Fibroblast of gingiva (primary cell): ENCODE measurements around the gene MFAP3.
"Not testable (repeated sequence)": the region's sequence is repeated elsewhere in the genome, so short reads cannot be mapped to it uniquely, and the experiment has no call there.

ENCODE experiments used
- DNase-seq: peaks from one replicate; pipeline ENCODE4 v3.0.0-alpha.2; 2011; ENCODE audit warnings: low read depth

The MFAP3 gene

DNA sequence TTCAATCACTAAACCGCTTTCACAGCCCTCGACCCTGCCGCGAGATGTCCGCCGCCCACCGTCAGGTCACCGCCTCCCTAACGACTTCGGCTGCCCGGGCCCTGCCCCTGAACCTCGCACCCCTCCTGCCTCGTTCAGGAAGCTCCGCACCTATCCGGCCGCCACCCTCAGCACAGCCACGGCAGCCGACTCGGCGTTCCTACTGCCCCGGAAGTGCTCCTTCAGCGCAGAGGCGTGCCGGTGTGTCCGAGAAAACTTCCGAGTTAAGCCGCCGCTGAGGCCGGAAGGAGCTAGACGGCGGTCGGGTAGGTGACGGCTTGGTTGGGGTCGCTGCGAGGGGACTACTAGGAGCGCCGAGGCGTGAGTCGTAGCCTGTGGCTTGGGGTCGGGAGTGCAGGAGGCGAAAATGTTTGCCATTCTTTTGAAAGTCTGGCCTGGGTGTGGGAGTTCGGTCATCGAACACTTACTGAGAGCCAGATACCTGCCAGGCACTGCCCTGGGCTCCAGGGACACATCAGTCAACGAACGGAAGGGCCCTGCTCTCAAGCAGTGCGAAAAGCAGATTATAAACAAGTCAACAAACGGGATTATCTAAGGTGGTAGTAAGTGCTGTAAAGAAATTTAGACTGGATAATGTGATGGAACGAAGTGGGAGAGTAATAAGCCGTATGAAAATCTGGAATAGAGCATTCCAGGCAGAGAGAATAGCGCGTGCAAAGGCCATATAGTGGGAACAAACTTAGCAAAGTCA, at the start of gene MFAP3, which contains the start of gene FAM114A2:
MFAP3 (plus strand) TSS at position 261 of the 751 bp plus-strand sequence. CDS start 10,756 bp downstream, outside the sequence.
FAM114A2 (minus strand) TSS at position 204 of the 751 bp plus-strand sequence. CDS start 3,957 bp downstream, outside the sequence.
- DNase-seq: peak; percentile 79

GRCh38 chr5:153991168-153991567, 47.6 kb upstream of the MFAP3 start:
- no peak for DNase-seq

DNA sequence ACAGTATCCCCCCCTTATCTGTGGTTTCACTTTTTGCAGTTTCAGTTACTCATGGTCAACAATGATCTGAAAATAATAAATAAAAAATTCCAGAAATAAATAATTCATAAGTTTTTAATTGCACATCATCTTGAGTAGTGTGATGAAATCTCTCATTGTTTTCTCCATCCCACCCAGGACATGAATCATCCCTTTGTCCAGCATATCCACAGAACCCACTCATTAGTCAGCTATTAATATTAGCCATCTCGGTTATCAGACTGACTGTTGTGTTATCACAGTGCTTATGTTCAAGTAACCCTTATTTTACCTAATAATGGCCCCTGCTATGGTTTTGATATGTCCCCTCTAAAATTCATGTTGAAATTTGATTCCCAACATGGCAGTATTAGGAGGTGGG, 40.8 kb upstream of the MFAP3 start:
- no peak for DNase-seq

DNA sequence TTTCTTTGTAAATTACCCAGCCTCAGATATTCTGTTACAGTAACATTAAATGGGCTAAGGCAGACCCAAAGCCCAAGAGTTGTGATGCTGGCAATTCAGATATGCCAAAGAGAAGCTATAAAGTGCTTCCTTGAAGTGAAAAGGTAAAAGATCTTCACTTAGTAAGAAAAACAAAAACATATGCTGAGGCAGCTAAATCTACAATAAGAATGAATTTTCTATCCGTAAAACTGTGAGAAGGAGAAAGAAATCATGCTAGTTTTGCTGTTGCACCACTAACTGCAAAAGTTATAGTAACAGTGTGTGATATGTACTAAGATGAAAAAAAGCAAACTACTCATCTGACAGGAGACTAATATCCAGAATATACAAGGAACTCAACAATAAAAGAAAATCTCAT, 40.0 kb upstream of the MFAP3 start:
- DNase-seq: no peak

- DNase-seq: no peak
Measured at GRCh38 chr5:153999995-154000394, 38.8 kb upstream of the MFAP3 start.

DNA sequence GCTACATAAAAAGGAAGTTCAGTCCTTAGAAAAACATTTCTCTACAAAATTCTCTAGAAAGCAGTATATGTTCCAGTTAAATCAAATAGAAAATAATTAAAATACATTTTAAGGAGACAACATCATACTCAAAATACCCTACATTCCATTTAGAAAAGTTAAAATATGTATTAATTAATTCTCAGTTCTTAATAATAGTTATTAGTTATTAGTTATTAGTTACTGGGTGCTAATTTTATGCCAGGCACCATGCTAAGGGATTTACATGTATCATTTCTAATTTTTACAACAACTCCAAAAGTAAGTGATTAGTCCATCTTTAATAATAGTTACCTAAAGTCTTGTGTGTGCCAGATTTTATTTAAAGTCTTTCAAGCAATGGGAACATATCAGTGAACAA, 38.1 kb upstream of the MFAP3 start:
- no peak for DNase-seq

DNA sequence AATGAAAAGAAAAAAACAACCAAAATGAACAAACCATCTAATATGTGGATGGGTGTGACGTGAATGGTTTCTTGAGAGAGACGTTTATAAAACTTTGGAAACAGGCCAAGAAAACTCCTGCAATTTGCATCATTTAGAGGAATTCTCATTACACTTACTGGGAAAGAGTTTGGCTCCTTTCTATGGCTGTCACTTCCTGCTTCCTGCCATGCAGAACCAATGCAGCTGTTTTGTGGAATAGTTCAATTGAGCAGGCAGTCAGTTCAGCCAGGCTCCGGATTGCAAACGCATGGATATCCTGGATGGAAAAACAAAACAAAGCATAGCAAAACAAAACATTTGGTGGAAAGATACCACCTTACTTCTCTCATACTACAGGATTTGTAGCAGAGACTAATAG, 36.7 kb upstream of the MFAP3 start:
- DNase-seq: peak; percentile 31

DNA sequence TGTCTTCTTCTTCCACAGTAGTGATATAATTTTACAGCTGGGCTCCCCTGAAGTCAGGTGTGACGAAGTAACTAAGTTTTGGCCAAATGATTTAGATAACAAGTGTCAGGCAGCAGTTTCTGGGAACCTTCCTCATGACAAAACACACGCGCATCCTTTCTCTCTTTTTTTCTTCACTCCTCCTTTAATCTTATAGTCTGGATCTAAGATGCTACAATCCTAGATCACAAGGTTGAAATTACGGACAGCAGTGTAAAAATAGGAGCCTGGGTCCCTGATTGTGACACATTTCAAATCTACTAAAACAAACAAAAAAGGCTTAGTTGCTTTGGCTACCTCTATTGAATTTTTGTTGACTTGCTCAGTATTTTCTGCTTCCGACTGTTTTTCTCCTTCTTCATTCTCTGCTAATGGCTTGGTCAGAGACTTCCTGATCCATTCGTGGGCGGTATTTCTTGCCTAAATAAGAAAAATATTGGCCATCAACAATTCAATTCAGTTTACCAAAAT, 36.2 kb upstream of the MFAP3 start:
- DNase-seq: no peak

DNA sequence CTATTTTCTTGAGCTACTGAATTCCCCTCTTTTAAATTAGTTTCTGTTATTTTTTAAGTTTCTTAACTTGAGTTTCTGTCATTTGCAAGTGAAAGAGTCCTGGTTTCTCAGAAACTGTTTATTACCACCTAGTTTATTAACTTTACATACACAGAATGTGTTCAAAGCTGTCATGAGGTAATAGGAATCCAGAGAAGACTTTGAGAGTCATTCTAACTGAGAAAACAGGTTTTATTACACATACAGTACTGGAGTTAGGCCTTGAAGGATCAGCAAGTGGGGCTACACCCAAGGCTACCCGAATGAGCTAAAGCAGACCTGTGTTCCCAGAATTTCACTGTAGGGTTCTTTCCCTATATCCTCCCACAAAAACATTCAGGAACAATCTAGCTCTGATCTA, 33.1 kb upstream of the MFAP3 start:
- DNase-seq: no peak

DNA sequence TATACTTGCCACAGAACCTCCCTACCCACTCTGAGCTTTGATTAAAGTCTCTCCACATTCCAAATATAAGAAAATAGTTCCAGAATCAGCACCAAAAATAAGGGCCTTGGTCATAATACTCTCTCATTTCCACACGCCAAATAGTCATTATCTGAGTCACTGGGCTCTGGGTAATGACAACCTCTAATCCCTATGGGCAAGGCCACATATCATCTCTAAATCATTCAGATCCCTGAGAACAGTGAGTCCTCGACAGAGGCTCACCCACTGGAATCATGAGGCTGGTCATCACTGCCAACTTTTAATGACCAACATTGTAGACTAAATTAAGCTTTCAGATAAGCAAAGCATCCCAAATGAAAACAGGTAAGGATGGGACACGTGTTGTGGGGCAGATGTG, 28.1 kb upstream of the MFAP3 start:
- DNase-seq: no peak

GRCh38 chr5:154015071-154015693, 23.6 kb upstream of the MFAP3 start:
- no peak for DNase-seq

DNA sequence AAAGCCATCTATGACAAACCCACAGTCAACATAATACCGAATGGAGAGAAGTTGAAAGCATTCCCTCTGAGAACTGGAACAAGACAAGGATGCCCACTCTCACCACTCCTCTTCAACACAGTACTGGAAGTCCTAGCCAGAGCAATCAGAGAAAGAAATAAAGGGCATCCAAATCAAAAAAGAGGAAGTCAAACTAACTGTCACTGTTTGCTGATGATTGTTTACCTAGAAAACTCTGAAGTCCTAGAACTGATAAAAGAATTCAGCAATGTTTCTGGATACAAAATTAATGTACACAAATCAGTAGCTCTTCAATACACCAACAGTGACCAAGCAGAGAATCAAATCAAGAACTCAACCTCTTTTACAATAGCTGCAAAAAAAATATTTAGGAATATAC, 19.8 kb upstream of the MFAP3 start:
- DNase-seq: not testable (repeated sequence)

DNA sequence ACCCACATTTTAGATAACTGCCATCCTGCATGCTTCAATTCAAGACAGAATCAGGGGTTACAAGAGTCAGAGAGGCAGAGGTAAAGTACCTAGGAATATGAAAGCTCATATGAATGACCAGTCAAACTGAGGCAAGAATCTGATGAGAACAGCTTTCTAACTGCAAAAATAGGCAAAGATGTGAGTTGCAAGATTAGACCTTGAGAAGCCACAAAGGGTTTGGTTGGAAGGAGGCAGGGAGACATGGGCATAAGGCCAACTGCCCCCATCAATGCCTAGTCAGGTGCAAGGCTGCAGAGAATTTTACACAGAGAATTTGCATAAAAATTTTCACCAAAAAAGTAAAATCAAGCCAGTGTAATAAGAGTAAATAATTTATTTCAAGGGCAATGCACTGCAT, 12.8 kb upstream of the MFAP3 start:
- DNase-seq: no peak

- no peak for DNase-seq
Measured at GRCh38 chr5:154031937-154032489, 6.8 kb upstream of the MFAP3 start.

DNA sequence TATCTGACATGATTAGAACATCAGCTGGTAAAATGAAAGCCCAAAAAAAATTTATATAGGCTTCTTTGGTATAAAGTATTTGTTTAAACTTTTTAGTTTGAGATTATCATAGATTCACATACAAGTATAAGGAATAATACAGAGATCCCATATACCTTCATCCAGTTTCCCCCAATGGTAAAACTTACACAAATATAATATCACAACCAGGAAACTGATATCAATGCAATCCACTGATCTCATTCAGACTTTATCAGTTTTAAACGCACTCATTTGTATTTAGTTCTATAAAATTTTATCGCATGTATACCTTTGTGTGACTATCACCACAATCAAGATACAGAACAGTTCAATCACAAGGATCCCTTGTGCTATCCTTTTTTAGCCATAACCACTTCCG, 3.8 kb upstream of the MFAP3 start:
- no peak for DNase-seq

- no peak for DNase-seq
Measured at GRCh38 chr5:154038261-154038706, 483 bp upstream of the MFAP3 start.

GRCh38 chr5:154039458-154039829, 677 bp downstream of the MFAP3 start:
- no peak for DNase-seq

DNA sequence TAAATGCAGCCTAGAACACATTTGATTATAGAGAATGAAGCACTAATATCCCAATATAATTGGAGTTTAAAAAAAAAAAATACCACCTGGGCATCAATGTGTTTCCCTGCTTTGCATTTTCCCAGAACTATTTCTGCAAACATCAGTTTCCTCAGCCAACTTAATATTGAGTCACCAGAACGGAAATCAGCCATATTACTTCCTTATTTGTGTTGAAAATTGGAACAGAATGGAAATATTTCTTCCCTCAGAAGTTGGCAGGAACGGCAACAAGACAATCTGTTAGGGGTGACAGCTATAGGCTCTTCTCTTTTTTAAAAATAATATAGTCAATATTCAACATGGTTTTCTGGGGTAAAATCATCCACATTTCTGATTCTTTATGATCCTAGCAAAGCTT, 4.0 kb downstream of the MFAP3 start:
- DNase-seq: peak; percentile 14

GRCh38 chr5:154044099-154044498, 5.3 kb downstream of the MFAP3 start:
- no peak for DNase-seq

DNA sequence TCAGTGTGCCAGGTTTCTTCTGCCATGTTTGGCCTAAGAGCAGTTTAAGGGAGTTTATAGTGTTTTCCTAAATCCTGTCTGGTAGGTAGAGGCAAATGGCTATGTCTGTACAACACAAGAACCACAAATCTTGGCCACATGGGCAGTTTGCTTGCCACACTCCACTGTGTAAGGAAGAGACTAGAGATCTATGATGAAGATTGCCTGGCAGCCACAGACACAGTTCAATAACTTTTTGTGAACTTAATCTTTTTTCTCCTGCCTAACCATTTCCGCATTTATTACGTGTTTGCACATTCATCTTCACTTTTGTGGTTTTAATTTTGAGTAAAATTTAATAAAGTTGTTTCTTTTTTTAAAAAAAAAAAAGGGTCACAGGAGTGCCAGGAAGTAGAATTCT, 5.8 kb downstream of the MFAP3 start:
- DNase-seq: no peak

DNA sequence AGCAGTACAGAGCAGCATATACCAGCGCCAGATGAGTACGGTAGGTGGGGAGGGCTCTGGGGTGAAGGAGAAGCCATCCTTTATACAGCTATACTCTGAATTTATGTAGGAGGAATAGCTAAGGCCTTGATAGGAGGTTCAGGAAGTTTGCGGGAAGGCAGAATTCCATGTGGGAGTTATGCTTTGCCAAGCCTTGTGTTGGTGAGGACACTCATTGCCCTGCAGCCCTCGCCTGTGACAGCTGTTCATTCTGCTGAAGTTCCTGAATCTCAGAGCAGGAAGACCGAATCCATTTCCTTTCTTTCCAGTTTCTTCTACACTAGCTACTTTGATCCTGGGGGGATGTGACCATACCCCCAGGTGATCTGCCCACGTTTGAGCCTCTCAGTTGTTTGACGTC, 7.7 kb downstream of the MFAP3 start:
- no peak for DNase-seq

- DNase-seq: no peak
Measured at GRCh38 chr5:154047324-154047723, 8.6 kb downstream of the MFAP3 start.

DNA sequence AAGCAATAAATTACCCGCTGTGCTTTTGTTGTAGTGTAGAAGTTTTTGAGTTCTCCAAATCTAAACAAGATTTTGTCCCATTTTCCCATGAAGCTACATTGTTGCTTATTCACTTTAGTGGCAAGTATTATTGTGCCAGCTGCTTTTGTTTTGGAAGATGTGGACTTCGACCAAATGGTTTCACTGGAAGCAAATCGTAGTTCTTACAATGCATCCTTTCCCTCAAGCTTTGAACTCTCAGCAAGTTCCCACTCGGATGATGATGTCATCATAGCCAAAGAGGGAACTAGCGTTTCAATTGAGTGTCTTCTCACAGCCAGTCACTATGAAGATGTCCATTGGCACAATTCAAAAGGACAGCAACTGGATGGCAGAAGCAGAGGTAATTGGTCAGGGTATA, 10.9 kb downstream of the MFAP3 start:
- DNase-seq: no peak
